HEK293 (cell line): ENCODE data around the gene FOXP1.

Source experiments
- KLF8 ChIP-seq: fragments of 450-650 bp; formaldehyde crosslinking; IDR thresholded peaks from 2 replicates; pipeline ENCODE4 v1.5.1; 2016; ENCODE audit warnings: missing biosample characterization, missing genetic modification characterization
- MEIS1 ChIP-seq: sonication (generic); formaldehyde crosslinking; IDR thresholded peaks from 2 replicates; pipeline ENCODE4 v1.8.1; 2022; ENCODE audit warnings: missing genetic modification reagents, mild to moderate bottlenecking, borderline replicate concordance
- YY1 ChIP-seq: fragments of 450-650 bp; formaldehyde crosslinking; IDR thresholded peaks from 2 replicates; pipeline ENCODE4 v1.5.1; 2018; ENCODE audit warnings: missing biosample characterization, missing genetic modification characterization
- ZNF175 ChIP-seq: fragments of 450-650 bp; formaldehyde crosslinking; IDR thresholded peaks from 2 replicates; pipeline ENCODE4 v1.5.1; 2016; ENCODE audit warnings: missing biosample characterization, missing genetic modification characterization
- ZNF184 ChIP-seq: fragments of 450-650 bp; IDR thresholded peaks from 2 replicates; pipeline ENCODE4 v1.5.1; 2018; ENCODE audit warnings: missing biosample characterization, mild to moderate bottlenecking, missing genetic modification characterization
- ZNF19 ChIP-seq: fragments of 450-650 bp; formaldehyde crosslinking; IDR thresholded peaks from 2 replicates; pipeline ENCODE4; 2016; ENCODE audit warnings: missing biosample characterization, missing genetic modification characterization, low read depth
- ZNF211 ChIP-seq: fragments of 450-650 bp; formaldehyde crosslinking; IDR thresholded peaks from 2 replicates; pipeline ENCODE4 v1.5.1; 2016; ENCODE audit warnings: low read depth, missing biosample characterization, missing genetic modification characterization
- ZNF23 ChIP-seq: fragments of 450-650 bp; formaldehyde crosslinking; IDR thresholded peaks from 2 replicates; pipeline ENCODE4 v1.5.1; 2016; ENCODE audit warnings: missing biosample characterization, missing genetic modification characterization, borderline replicate concordance
- ZNF366 ChIP-seq: fragments of 450-650 bp; formaldehyde crosslinking; conservative IDR thresholded peaks from 2 replicates; pipeline ENCODE4 v1.5.1; 2016; ENCODE audit warnings: missing biosample characterization, missing genetic modification characterization
- ZNF404 ChIP-seq: fragments of 450-650 bp; formaldehyde crosslinking; IDR thresholded peaks from 2 replicates; pipeline ENCODE4 v1.5.1; 2017; ENCODE audit warnings: missing biosample characterization, missing genetic modification characterization
- ZNF670 ChIP-seq: fragments of 450-650 bp; formaldehyde crosslinking; IDR thresholded peaks from 2 replicates; pipeline ENCODE4 v1.5.1; 2016; ENCODE audit warnings: missing biosample characterization, missing genetic modification characterization, low read depth
- TF ChIP-seq, protein P1 (sequence below): fragments of 450-650 bp; formaldehyde crosslinking; IDR thresholded peaks from 2 replicates; pipeline ENCODE4 v1.5.1; 2016; ENCODE audit warnings: missing biosample characterization, missing genetic modification characterization

DNA sequence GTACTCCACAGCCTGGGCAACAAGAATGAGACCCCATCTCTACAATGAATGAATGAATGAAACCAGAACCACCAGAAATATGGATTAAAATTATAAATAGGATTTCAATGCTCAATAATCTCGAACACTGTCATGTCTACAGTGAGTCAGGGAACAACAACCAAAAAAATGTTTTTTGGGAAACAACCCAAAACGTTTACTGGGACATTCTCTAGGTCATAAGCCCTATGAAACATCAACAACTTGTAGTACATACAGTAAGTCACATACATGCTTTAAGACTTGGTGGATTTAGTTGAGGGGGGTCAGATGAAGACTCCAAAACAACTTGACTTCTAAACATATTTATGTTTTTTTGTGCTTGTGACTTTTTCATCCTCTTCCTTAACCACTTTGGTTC lies 511.2 kb downstream of the FOXP1 start:
- no peak for TF ChIP-seq YY1
- TF ChIP-seq, protein P1, sequence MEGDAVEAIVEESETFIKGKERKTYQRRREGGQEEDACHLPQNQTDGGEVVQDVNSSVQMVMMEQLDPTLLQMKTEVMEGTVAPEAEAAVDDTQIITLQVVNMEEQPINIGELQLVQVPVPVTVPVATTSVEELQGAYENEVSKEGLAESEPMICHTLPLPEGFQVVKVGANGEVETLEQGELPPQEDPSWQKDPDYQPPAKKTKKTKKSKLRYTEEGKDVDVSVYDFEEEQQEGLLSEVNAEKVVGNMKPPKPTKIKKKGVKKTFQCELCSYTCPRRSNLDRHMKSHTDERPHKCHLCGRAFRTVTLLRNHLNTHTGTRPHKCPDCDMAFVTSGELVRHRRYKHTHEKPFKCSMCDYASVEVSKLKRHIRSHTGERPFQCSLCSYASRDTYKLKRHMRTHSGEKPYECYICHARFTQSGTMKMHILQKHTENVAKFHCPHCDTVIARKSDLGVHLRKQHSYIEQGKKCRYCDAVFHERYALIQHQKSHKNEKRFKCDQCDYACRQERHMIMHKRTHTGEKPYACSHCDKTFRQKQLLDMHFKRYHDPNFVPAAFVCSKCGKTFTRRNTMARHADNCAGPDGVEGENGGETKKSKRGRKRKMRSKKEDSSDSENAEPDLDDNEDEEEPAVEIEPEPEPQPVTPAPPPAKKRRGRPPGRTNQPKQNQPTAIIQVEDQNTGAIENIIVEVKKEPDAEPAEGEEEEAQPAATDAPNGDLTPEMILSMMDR (tag by site-specific recombination): no peak
- TF ChIP-seq ZNF670 (tag by site-specific recombination): no peak
- no peak for TF ChIP-seq ZNF175 (tag by site-specific recombination)
- TF ChIP-seq MEIS1 (CRISPR knock-in tag): no peak
- TF ChIP-seq ZNF19 (tag by site-specific recombination): no peak
- TF ChIP-seq ZNF404 (tag by site-specific recombination): no peak
- TF ChIP-seq ZNF366 (tag by site-specific recombination): no peak
- TF ChIP-seq KLF8: no peak
- no peak for TF ChIP-seq ZNF184
- TF ChIP-seq ZNF23 (tag by site-specific recombination): no peak
- TF ChIP-seq ZNF211: no peak
